ENCODE results near the gene FBXO17. TPM values are rescaled to one million over a fixed set of nuclear protein-coding genes. Genes with fewer than 3 reads are reported as not detected.

The FBXO17 gene
- polyA plus RNA-seq, 1 donor from 2014 or later = not detected

DNA sequence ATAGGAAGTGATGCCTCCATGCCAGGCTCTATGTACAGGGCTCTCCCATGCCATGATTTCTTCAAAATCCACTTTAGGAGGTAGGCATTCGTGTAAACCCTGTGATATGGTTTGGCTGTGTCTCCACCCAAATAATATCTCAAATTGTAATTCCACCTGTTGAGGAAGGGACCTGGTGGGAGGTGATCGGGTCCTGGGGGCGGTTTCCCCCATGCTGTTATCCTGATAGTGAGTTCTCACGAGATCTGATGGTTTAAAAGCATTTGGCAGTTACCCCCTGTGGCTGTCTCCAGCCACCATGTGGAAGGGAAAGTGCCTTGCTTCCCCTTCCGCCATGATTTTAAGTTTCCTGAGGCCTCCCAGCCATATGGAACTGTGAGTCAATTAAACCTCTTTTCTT, 53.1 kb downstream of the FBXO17 start:
- H3K27me3 ChIP-seq (ENCODE audit: insufficient read depth, low read depth, low read length) = no peaks in the 10 kb centered on the region
- H3K4me3 ChIP-seq (ENCODE audit: low read length) = no peak overlapping the region
- no peaks in the 10 kb centered on the region for H3K9me2 ChIP-seq (ENCODE audit: insufficient read depth, low read length)
- no peaks in the 10 kb centered on the region for H3K79me2 ChIP-seq (replicated peaks; ENCODE audit: insufficient read depth, low read length)
- TF ChIP-seq EP300 (conservative IDR thresholded peaks at IDR 0.05; ENCODE audit: poor library complexity, severe bottlenecking) (no peak), SMC3 (conservative IDR thresholded peaks at IDR 0.05; ENCODE audit: poor library complexity) (no peak)
- H3K4me2 ChIP-seq (ENCODE audit: low read length) = no peak overlapping the region
- no peaks in the 10 kb centered on the region for H4K20me1 ChIP-seq (ENCODE audit: insufficient read depth)
- H2AFZ ChIP-seq (ENCODE audit: low read depth, low read length) = no peak overlapping the region
- no peaks in the 10 kb centered on the region for H3F3A ChIP-seq (ENCODE audit: insufficient read depth, low read length, poor library complexity, severe bottlenecking)
- H3K9ac ChIP-seq (ENCODE audit: low read length) = no peak overlapping the region
- no peaks in the 10 kb centered on the region for H3K9me3 ChIP-seq (ENCODE audit: low read length)
- no peak overlapping the region for H3K27ac ChIP-seq (ENCODE audit: low read length)
- no peaks in the 10 kb centered on the region for H3K36me3 ChIP-seq (ENCODE audit: insufficient read depth, low read length)

DNA sequence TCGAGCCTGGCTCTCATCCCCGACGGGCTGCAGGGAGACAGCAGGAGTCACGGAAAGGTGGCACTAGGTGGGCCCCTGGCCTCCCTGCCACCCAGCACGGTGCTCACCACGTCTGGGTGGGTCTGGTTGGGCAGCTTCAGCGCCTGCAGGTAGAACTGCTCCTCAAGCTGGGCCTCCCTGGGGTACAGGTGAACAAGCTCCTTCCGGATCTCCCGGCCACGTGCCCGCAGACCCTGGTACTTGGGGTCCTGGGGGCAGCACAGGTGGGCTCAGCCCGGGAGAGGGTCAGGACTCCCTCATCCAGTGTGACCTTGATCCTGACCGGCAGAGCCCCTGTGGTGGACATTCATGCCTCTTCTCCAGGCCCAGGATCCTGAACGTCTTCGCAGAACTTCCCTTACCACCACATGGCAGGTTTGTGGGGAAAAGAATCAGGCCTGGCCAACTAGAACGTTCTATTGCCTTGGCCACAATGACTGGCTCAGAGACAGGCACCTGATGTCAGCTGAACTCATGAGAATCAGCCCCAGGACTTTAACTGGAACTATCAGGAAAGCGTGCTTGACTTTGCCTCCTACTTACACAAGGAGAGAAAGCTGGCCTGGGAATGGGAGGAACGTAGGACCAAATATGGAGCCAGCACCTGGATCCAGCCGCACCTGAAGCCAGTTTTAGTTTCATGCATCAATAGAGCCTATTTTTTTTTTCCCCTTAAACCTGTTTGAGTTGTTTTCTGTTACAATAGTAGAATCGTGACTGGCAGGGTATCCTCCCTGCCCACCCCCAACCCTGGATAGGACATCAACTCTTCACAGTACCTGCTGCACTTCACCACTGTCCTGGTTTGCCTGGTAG, 53.9 kb downstream of the FBXO17 start:
- Histone ChIP-seq H3K9ac (ENCODE audit: low read length) (no peak overlapping the region), H3K4me3 (ENCODE audit: low read length) (no peak overlapping the region), H3K79me2 (replicated peaks; ENCODE audit: insufficient read depth, low read length) (no peaks in the 10 kb centered on the region), H3K9me3 (ENCODE audit: low read length) (no peaks in the 10 kb centered on the region), H3K27me3 (ENCODE audit: insufficient read depth, low read depth, low read length) (no peaks in the 10 kb centered on the region), H4K20me1 (ENCODE audit: insufficient read depth) (no peaks in the 10 kb centered on the region), H3F3A (ENCODE audit: insufficient read depth, low read length, poor library complexity, severe bottlenecking) (no peaks in the 10 kb centered on the region), H3K9me2 (ENCODE audit: insufficient read depth, low read length) (no peaks in the 10 kb centered on the region), H3K27ac (ENCODE audit: low read length) (no peak overlapping the region), H3K4me2 (ENCODE audit: low read length) (no peak overlapping the region), H3K36me3 (ENCODE audit: insufficient read depth, low read length) (no peaks in the 10 kb centered on the region), H2AFZ (ENCODE audit: low read depth, low read length) (no peak overlapping the region)
- TF ChIP-seq EP300 (conservative IDR thresholded peaks at IDR 0.05; ENCODE audit: poor library complexity, severe bottlenecking) (no peak), RAD21 (conservative IDR thresholded peaks at IDR 0.05) (no peak), TAF1 (IDR thresholded peaks at IDR 0.05; ENCODE audit: low read depth) (no peak)
- TF ChIP-seq, protein P1, sequence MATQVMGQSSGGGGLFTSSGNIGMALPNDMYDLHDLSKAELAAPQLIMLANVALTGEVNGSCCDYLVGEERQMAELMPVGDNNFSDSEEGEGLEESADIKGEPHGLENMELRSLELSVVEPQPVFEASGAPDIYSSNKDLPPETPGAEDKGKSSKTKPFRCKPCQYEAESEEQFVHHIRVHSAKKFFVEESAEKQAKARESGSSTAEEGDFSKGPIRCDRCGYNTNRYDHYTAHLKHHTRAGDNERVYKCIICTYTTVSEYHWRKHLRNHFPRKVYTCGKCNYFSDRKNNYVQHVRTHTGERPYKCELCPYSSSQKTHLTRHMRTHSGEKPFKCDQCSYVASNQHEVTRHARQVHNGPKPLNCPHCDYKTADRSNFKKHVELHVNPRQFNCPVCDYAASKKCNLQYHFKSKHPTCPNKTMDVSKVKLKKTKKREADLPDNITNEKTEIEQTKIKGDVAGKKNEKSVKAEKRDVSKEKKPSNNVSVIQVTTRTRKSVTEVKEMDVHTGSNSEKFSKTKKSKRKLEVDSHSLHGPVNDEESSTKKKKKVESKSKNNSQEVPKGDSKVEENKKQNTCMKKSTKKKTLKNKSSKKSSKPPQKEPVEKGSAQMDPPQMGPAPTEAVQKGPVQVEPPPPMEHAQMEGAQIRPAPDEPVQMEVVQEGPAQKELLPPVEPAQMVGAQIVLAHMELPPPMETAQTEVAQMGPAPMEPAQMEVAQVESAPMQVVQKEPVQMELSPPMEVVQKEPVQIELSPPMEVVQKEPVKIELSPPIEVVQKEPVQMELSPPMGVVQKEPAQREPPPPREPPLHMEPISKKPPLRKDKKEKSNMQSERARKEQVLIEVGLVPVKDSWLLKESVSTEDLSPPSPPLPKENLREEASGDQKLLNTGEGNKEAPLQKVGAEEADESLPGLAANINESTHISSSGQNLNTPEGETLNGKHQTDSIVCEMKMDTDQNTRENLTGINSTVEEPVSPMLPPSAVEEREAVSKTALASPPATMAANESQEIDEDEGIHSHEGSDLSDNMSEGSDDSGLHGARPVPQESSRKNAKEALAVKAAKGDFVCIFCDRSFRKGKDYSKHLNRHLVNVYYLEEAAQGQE (IDR thresholded peaks at IDR 0.05; ENCODE audit: borderline replicate concordance) = no peak
- TF ChIP-seq, protein P2, sequence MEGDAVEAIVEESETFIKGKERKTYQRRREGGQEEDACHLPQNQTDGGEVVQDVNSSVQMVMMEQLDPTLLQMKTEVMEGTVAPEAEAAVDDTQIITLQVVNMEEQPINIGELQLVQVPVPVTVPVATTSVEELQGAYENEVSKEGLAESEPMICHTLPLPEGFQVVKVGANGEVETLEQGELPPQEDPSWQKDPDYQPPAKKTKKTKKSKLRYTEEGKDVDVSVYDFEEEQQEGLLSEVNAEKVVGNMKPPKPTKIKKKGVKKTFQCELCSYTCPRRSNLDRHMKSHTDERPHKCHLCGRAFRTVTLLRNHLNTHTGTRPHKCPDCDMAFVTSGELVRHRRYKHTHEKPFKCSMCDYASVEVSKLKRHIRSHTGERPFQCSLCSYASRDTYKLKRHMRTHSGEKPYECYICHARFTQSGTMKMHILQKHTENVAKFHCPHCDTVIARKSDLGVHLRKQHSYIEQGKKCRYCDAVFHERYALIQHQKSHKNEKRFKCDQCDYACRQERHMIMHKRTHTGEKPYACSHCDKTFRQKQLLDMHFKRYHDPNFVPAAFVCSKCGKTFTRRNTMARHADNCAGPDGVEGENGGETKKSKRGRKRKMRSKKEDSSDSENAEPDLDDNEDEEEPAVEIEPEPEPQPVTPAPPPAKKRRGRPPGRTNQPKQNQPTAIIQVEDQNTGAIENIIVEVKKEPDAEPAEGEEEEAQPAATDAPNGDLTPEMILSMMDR (IDR thresholded peaks at IDR 0.05; ENCODE audit: poor library complexity, severe bottlenecking) = no peak

All from neural cell (in vitro differentiated cells).